ENCODE measurements around the gene P2RX5.
A peak's percentile ranks its signal among the peaks of the same experiment; 100 is the strongest.
"Not testable (repeated sequence)": the region's sequence is repeated elsewhere in the genome, so short reads cannot be mapped to it uniquely, and the experiment has no call there.

The P2RX5 gene, protein sequence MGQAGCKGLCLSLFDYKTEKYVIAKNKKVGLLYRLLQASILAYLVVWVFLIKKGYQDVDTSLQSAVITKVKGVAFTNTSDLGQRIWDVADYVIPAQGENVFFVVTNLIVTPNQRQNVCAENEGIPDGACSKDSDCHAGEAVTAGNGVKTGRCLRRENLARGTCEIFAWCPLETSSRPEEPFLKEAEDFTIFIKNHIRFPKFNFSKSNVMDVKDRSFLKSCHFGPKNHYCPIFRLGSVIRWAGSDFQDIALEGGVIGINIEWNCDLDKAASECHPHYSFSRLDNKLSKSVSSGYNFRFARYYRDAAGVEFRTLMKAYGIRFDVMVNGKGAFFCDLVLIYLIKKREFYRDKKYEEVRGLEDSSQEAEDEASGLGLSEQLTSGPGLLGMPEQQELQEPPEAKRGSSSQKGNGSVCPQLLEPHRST

DNA sequence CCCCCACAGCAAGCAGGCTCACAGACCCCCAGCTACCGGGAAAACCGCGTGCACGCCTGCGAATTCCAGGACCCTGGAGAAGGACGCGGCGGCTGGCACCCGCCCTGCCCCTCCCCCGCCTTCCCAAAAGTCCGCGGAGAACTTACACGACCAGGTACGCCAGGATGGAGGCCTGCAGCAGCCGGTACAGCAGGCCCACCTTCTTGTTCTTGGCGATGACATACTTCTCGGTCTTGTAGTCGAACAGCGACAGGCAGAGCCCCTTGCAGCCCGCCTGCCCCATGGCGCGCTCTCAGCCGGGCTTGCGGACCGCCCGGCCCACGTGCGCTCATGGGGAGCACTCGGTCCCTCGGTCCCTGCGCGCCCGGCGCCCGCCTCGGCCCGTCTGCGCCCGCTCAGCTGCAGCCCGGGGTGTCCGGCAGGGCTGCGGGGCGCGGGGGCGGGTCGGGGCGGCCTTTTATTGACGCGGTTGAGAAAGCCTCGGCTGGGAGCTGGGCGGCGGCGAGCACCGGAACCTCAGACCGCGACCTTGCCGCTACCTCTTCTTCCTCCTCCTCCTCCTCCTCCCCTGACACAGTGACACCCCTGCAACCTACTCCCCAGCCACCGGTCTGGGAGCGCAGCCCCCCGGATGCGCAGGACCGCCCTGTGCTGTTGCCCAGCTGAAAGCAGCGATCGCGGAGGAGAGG is at the start of gene P2RX5:
P2RX5 (minus strand) TSS at position 433 of the 689 bp plus-strand sequence; CDS start at position 283, 150 bp downstream.
- no peak for DNase-seq

DNA sequence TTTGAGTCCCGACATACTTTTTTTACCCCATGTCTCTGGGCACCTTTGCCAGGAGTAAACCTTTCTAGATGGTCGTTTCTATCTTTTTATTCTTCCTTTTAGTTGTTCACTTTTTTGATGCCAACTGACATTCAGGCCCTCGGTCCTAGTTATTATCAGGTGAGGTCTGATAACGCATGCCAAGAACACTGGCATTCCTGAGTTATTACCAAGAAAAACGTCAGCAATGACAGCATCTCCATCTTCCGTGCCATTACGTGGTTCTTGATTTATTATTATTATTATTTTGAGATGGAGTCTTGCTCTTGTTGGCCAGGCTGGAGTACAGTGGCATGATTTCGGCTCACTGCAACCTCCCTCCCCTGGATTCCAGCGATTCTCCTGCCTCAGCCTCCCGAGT is 49.1 kb upstream of the P2RX5 start:
- DNase-seq: no peak

DNA sequence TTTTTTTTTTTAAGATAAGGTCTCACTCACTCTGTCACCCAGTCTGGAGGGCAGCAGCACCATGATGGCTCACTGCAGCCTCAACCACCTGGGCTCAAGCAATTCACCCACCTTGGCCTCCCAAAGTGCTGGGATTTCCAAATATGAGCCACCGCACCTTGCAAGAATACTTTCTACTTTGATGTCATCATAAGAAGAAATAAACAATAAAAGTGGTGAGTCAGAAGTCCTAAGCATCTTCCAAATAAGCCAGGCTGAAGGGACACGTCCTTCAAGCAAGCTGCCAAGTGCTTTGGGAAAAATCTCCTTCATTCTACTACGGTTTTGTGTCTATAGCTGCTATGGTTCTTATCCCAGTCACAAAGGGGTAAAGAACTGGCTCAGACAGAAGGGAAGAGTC is 48.1 kb upstream of the P2RX5 start:
- no peak for DNase-seq

DNA sequence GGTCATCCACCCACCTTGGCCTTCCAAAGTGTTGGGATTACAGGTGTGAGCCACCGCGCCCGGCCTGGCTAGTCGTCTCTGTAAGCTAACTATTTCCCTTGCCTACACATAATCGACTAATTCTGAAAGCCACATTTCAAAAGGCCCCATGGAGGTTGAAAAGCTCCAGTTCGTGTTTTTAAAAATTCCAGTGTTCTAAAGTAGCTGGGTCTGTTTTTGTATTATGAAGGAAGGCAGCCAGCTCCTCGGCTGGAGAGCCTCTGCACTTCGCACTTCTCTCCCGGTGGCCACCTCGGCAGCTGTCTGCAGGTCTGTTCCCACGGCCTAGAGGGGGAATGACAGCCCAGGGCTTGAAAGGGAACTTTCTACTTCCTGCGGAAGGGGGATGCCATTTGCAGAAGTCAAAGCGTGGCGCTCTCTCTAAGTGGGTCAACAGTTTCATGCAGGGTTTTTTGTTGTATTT is 44.7 kb upstream of the P2RX5 start:
- DNase-seq: no peak

DNA sequence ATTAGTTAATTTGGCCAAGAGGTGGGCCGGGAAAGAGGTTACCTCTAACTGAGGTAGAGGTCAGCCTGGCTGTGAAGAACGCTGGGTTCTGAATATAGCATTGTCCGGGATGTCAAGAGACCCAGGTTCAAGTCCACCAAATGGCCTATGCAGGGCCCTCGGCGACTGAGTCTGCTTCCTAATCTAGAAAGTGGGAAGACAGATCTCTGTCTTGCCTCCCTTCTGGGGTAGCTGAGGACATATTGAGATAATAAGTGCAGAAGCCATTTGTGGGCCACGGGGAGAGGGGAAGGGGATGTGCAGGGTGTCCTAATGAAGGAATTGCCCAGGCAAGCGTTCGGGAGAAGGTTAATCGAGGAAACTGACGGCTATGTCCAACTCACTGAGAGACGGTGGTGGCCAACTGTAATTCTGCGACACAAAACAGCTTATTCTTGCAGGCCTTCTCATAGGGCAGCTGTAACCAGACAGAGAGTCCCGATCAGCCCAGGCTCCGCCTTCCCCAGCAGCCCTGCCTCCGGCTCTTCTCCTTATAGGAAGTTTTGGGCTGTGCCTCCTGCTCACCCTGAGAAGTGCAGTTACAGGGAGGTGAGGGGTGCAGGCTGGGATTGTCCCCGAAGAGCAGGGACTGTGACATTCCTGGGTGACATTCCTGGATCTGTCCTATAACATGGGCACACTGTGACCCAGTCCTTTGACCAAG is 43.6 kb upstream of the P2RX5 start:
- no peak for DNase-seq

DNA sequence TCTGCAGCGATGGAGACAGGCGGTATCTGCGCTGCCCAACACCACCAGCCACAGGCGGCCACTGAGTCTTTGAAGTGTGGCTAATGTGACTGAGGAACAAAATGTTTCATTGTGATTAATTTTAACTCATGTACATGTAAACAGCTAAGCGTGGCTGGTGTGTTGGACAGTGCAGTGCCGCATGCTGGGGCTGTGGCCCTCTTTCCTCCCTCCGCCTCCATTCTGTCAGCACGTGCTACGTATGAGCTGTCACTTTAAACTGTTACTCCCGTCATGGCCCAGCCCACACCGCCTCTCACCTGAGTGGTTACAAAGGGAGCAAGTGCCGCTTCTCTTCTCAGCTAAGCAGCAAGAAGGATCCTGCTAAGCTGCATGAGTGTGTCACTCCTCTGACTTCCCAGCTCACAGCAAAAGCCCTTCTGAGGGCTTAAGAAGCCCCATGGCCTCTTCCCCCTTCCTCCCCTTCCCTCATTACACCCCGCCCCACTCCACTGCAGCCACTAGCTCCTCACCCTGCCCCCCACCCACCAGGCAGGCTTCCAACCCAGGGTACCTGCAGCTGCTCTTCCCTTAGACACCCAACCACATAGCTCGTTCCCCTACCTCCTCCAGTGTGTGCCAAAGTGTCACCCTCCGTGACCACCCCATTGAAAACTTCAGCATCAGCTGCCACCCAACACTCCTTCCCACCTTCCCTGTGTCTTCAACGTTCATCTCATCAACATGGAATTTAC is 42.8 kb upstream of the P2RX5 start:
- no peak for DNase-seq

DNA sequence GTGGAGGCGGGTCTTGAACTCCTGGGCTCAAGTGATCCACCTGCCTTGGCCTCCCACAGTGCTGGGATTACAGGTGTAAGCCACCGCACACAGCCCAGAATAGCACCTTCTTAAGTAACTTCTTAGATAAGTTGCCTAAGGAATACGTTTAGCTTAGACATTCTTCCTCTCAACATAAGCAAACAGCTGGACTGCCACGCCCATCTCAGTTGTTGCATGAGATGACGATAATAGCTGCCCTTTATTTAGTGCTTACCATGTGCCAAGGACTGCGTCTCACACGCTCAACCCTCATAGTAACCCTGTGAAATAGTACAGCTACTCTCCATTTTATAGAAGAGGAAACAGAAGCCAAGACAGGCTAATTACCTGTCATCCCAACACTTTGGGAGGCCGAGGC is 39.6 kb upstream of the P2RX5 start:
- DNase-seq: no peak

DNA sequence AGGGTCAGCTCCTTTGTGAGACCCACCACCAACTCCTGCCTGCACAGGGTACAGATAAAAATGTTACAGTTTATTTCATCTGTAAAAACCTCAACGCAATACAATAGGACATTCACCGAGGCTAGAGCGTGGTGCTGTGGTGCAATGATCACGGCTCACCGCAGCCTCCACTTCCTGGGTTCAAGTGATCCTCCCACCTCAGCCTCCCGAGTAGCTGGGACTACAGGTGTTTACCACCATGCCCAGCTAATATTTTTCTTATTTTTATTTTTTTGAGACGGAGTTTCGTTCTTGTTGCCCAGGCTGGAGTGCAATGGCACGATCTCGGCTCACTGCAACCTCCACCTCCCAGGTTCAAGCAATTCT is 38.9 kb upstream of the P2RX5 start:
- not testable (repeated sequence) for DNase-seq

DNA sequence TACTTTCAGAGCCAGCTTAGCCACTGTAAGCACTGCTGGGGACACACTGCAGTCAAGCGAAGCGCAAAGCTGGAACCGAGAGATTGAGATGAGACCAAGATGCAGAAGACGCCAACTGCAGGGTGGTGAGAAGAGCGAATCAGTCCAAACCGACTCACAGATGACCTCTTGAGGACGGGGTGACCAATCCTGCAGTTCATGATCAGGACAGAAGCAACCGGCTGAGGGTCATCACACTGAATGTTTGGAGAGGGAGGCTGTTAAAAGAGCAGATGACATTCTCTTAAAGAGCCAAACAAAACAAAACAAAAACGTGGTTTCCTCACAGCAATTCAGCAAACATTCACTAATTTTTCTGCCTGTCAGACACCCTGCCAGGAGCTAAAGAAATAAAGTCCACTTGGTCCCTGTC is 36.3 kb upstream of the P2RX5 start:
- no peak for DNase-seq

DNA sequence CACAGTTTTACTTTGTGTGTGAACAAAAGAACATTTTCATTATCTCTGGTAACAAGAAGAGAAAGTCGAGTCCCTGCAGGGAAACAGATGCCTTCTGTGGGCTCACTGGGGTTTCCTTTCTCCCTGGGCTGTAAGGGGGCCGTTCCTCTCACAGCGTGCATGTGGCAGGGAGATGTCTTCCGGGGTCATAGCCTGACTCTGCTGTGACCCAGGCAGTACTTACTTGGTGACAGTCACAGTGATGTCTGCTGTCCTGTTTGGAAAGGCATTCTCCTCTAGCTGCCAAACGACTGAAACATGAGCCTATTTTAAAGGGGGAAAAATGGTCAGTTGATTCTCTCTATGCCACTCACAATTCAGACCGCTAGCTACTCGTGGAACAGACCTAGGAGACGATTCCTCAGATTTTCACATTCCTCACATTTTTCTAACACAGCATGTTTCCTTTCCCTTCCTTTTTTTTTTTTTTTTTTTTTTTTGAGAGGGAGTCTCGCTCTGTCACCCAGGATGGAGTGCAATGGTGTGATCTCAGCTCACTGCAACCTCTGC is 35.0 kb upstream of the P2RX5 start:
- DNase-seq: no peak

DNA sequence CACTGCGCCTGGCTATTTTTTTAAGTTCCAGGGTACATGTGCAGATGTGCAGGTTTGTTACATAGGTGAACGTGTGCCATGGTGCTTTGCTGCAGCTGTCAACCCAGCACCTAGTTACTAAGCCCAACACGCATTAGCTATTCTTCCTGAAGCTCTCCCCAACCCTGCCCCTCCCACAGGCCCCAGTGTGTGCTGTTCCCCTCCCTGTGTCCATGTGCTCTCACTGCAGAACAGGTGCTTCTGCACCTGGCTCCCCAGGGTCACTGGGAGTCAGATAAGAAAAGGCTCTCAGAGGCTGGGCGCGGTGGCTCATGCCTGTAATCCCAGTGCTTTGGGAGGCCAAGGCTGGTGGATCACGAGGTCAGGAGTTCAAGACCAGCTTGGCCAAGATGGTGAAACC is 33.9 kb upstream of the P2RX5 start:
- DNase-seq: no peak

DNA sequence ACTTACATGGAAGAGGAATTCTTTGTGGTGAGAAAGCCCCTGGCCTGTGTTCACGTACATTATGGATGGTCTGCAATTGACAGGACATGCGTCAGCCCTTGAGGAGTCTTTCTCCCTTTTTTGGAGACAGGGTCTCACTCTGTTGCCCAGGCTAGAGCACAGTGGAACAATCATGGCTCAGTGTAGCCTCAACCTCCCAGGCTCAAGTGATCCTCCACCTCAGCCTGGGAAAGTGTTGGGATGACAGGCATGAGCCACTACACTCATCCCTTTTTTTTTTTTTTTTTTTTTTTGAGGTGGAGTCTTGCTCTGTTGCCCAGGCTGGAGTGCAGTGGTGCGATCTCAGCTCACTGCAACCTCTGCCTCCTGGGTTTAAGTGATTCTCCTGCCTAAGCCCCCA is 32.1 kb upstream of the P2RX5 start:
- not testable (repeated sequence) for DNase-seq

DNA sequence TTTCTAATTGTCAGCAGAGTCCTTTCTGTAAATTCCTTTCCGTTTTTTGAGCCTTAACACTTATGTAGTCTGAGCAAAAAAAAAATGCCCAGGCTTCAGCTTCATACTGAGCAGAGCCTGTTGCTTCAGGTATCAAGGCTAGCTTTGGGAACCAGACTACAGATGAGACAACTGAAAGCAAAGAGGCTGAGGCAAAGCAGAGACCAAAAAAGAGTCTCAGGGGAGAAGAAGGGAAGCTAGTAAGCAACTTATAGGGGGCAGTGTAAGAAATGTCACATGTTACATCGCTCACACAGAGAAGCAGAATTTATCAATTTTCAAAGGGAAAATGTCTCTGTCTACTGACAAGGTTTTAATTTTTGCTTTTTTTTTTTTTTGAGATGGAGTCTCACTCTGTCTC is 31.1 kb upstream of the P2RX5 start:
- DNase-seq: no peak

DNA sequence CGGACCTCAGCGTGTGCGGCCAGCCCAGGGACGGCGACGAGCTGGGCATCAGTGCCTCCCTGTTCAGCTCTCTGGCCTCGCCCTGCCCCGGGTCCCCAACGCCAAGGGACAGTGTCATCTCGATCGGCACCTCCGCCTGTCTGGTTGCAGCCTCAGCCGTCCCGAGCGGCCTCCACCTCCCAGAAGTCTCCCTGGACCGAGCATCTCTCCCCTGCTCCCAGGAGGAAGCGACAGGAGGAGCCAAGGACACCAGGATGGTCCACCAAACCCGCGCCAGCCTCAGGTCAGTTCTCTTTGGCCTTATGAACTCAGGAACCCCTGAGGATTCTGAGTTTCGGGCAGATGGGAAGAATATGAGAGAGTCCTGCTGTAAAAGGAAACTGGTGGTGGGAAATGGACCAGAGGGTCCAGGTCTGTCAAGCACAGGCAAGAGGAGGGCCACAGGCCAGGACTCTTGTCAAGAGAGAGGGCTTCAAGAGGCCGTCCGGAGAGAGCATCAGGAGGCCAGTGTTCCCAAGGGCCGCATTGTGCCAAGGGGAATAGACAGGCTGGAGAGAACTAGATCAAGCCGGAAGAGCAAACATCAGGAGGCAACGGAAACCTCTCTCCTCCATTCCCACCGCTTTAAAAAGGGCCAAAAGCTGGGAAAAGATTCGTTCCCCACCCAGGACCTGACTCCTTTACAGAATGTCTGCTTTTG is 28.6 kb upstream of the P2RX5 start:
- DNase-seq: no peak

DNA sequence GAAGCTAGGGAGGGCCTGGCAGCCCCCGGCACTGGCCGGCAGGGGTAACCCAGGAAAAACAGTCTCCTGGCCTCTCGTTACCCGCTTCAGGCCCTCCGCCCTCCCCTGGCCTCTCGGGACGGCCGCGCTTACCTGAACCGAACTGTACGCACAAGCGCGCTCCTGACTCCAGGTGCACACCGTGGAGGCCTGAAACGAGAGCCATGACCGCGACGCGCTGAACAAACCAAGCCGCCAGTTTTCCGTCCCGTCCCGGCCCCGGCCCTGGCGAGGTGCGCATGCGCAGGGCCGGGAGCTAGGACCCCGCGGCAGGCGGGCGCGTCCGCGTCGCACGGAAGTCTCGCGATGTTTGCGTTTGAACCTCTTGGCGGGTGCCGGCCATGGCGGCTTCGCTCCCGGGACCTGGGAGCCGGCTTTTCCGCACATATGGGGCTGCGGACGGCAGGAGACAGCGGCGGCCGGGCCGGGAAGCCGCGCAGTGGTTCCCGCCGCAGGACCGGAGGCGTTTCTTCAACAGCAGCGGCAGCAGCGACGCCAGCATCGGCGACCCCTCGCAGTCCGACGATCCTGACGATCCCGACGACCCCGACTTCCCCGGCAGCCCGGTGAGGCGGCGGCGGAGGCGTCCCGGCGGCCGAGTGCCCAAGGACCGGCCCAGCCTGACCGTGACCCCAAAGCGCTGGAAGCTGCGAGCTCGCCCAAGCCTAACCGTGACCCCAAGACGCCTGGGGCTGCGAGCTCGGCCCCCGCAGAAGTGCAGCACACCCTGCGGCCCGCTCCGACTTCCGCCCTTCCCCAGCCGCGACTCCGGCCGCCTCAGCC is 27.8 kb upstream of the P2RX5 start, which contains the start of gene HASPIN:
HASPIN (plus strand) TSS at position 348 of the 822 bp plus-strand sequence; CDS start at position 381, 33 bp downstream.
- peak; percentile 19 for DNase-seq

DNA sequence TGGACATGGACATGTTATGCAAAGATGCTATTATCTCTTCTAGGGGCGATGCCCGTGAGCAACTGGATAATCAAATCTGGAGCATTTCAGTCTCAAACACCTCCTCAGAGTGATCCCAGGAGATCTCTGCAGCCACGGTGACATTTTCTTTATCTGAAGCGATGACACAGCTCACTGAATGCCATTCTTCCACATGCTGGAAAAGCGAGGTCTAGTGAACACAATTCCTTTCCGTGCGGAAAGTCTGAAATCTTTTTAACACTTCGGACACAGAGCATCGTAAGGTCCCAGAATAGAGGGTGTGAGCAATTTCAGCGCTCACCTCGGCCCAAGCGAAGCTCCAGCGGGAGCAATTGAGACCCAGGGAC is 27.2 kb upstream of the P2RX5 start:
- no peak for DNase-seq

DNA sequence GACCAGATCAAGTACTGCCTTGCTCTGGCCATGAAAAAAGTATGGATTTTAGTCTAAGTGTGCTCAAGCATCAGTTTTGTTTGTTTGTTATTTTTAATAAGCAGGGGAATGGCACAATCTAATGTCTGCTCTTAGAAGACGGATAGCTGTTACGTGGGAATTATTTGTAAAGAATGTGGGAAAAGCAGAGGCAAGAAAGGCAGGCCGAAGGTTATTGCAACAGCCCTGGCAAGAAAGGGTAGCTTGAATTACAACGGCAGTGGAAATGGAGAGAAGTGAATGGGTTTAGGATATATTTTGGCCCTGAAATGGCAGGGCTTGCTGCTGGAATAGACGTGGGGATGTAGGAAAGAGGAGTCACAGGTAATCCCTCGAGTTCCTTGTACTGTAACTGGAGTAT is 26.8 kb upstream of the P2RX5 start:
- no peak for DNase-seq

DNA sequence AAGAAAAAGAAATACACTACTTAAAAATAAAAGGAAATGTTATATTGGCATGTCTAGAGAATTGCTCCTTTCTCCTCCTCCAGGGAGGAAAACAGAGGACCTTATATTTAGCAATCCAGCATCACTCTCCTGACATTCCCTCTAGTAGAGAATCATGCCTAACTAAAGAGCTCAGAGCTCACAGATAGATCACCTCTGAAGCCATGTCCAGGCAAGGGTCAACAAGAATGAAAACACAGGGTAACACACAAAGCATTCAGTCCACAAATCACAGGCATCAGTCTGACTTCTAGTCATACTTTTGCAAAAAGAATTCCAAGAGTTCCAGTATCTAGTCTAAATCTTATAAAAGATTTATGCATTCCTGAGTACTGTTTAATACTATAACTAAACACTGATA is 23.3 kb upstream of the P2RX5 start:
- no peak for DNase-seq

DNA sequence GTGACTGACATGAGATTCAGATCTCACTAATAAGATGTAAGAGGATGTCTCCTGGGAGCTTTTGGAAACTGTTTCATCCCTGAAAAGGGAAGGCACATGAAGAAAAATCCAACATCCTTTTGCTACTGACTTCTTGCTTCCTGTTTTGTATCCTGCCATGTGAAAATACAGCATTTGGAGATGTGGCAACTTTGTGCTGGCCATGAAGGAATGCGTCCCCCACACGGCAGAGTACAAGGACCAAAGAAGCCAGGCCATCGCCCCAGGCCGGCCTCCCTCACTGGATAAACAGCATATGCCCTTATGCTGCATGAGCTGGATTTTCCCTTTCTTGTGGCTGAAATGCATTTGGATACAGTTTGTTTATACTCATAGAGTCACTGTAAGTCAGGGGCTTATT is 22.2 kb upstream of the P2RX5 start:
- no peak for DNase-seq

DNA sequence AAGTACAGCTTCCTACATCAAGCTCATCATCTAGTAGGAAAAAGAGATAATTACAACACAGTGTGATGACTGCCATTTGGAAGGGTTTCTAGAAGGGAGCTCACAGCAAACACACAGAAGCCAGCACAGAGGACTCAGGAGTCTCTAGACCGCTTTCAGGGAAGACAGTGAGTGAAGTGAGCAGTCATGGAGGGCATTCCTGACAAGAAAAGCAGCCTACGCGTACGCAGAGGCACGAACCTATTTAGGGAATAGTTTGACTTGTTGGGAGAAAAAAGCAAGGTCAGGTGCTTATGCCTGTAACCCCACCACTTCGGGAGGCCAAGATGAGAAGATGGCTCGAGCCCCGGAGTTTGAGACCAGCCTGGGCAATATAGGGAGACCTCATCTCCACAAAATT is 19.3 kb upstream of the P2RX5 start:
- no peak for DNase-seq

DNA sequence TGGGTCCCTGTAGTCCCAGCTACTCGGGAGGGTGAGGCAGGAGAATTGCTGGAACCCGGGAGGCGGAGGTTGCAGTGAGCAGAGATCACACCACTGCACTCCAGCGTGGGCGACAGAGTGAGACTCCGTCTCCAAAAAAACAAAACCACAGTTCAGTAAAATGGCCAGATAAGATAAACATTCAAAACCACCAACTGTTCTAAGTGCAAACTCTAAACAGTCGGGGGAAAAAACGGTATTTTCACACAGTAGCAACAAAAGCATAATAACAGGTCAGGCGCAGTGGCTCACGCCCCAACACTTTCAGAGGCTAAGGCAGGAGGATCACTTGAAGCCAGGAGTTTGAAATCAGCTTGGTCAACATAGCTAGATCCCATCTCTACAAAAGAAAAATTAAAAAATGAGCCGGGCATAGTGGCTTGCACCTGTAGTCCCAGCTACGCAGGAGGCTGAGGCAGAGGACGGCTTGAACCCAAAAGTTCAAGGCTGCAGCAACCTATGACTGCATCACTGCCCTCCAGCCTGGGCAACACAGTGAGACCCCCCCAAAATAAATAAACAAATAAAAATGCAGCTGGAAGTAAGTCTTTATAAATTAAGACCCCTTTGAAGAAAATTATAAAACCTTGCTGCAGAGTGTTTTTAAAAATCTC is 17.0 kb upstream of the P2RX5 start:
- DNase-seq: no peak
